NCI-H510A treated with DMSO at 0.1 percent for 48 hours (cell line): ENCODE measurements around the gene TNFRSF4.
A peak's percentile ranks its signal among the peaks of the same experiment; 100 is the strongest.

Experiments used
- DNase-seq: peaks from one replicate; lab custom pipeline; 2025; lab: John Stamatoyannopoulos, UW

Gene TNFRSF4

DNA sequence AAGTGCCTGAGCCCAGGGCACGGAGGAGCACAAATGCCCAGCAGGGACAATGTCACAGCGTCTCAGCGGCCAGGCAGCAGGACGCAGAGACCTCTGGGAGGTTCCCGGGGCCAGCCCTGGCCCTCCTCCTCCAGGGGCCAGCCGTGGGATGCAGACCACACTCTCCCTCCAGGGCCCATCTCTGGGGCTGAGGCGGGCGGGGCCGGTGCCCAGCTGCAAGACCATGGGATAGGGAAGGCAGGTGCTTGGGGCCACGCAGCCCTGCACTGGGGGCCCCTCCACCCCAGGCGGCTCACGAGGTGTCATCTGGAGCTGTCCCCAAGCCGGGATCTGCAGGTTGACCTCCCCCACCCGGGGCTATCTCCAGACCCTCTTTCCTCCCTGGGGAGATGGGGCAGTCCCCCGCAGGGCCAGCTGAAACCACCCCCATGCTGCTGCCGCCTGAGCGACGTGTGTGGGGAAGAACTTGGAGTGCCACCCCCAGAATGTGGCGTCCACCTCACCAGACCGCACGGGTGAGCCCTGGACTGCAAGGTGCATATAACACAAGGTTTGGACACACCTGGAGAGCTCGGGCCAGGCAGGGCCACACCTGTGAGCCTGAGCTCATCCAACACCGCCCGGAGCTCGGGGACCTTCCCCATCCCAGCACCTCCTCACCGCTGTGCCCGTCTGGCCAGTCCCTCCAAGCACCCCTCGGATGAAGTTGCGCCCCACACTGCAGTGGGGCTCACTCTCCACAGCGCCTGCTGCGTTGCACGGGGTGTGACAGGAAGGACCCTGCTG, 44.3 kb downstream of the TNFRSF4 start:
- no peak for DNase-seq

- DNase-seq, result no peak
Measured at GRCh38 chr1:1168451-1169411, 45.2 kb downstream of the TNFRSF4 start.

DNA sequence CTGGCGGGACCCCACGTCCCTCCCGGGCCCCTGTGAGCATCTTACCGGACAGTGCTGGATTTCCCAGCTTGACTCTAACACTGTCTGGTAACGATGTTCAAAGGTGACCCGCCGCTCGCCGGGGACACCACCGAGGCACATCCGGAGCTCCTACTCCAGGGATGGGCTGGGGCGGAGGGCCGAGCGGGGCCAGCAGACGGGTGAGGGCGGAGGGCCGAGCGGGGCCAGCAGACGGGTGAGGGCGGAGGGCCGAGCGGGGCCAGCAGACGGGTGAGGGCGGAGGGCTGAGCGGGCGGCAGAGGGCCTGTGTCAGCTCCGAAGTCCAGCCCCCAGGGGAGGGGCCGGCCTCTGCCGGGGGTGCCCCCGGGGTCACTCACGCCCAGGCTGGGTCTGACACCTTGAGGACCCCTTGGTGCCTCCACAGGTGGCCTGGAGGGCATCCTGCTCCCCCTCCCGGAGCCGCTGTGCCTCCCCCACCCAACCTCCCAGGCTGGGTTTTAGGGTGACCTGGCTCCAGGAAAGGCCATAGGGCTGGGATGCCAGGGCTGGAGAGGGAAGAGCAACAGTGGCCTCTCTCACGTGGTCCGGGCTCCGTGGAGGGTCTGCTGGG, 46.0 kb downstream of the TNFRSF4 start:
- no peak for DNase-seq

DNA sequence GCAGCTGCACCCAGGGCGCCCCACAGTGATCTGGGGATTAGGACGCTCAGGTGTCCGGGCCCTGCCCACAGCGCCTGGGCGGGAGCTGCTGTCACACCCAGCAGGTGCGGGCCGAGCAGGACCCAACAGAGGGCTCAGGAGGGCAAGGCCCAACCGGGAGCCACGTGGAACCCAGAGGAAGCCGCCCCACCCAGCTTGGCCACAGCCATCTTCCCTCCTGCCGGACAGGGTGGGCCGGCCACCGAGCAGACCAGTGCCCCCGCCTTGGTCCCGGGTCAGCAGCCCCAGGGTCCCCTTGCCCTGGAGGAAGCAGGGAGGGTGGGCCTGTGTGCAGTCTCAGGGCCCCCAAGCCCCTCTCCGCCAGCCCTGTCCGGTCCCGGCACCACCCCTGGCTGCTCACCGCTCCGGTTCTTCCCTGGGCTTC, 46.5 kb downstream of the TNFRSF4 start:
- no peak for DNase-seq

GRCh38 chr1:1166642-1167397, 47.1 kb downstream of the TNFRSF4 start:
- no peak for DNase-seq

- DNase-seq, result no peak
Measured at GRCh38 chr1:1165900-1166421, 48.0 kb downstream of the TNFRSF4 start.

- peak; percentile 68 for DNase-seq
Measured at GRCh38 chr1:1165485-1165884, 48.5 kb downstream of the TNFRSF4 start.

- peak; percentile 75 for DNase-seq
Measured at GRCh38 chr1:1164701-1165451, 49.1 kb downstream of the TNFRSF4 start.

GRCh38 chr1:1164361-1164700, 49.6 kb downstream of the TNFRSF4 start:
- no peak for DNase-seq

DNA sequence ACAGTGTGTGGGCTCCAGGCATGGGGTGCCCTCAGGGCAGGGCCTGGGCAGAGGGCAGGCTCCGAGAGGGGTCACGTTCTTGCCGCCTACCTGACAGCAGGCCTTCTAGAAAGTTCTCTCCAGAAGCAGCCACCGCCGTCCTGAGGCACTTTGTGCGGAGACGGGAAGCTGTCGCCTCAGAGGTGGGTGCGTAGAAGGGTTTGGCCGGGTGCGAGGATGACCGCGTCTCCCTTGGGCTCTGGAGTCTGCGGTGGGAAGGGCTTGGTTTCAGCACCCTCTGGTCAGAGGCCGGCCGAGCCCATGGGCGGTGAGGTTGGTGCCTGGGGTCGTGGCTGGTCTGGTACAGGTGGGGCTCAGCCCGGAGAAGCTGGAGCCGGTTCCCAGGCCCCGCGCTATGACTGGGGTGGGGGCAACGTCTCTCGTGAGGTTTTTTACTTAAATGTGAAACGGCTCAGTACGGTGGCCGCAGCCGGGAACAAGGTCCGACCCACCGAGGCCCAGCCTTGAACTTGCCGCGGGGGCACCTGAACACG, 50.3 kb downstream of the TNFRSF4 start:
- no peak for DNase-seq

- DNase-seq, result peak; percentile 100
Measured at GRCh38 chr1:1162597-1163537, 51.1 kb downstream of the TNFRSF4 start.

- DNase-seq, result no peak
Measured at GRCh38 chr1:1161683-1162079, 52.3 kb downstream of the TNFRSF4 start.
